Neuronal stem cell (in vitro differentiated cells): ENCODE data around the gene TRPM2.

ENCODE experiments used
- DNase-seq: peaks from one replicate; pipeline ENCODE4 v3.0.0-alpha.2; 2013; ENCODE audit warnings: low spot score
- H2AFZ ChIP-seq: one replicate; pipeline ENCODE4 v1.6.1; 2013; ENCODE audit warnings: mild to moderate bottlenecking, low read length, inconsistent platforms
- H2AK5ac ChIP-seq: 2 replicates; pipeline ENCODE4 v1.6.1; 2013; ENCODE audit warnings: low read depth, mild to moderate bottlenecking, inconsistent platforms, low read length, moderate library complexity, mixed read lengths
- H2BK120ac ChIP-seq: 2 replicates; pipeline ENCODE4 v1.6.1; 2013; ENCODE audit warnings: low read depth, mild to moderate bottlenecking, inconsistent platforms, low read length, moderate library complexity, mixed read lengths
- H2BK12ac ChIP-seq: one replicate; pipeline ENCODE4 v1.6.1; 2013; ENCODE audit warnings: low read length, inconsistent platforms
- H2BK15ac ChIP-seq: 2 replicates; pipeline ENCODE4 v1.6.1; 2013; ENCODE audit warnings: mild to moderate bottlenecking, low read length, inconsistent platforms, mixed read lengths
- H2BK5ac ChIP-seq: one replicate; pipeline ENCODE4 v1.6.1; 2013; ENCODE audit warnings: inconsistent platforms, mild to moderate bottlenecking, low read length, moderate library complexity
- H3K14ac ChIP-seq: one replicate; pipeline ENCODE4 v1.6.1; 2013; ENCODE audit warnings: low read length, inconsistent platforms
- H3K18ac ChIP-seq: 2 replicates; pipeline ENCODE4 v1.6.1; 2013; ENCODE audit warnings: low read length, inconsistent platforms
- H3K23ac ChIP-seq: 2 replicates; pipeline ENCODE4 v1.6.1; 2013; ENCODE audit warnings: low read depth, mild to moderate bottlenecking, mixed read lengths, low read length, inconsistent platforms; ENCODE audit not compliant: poor library complexity
- H3K27ac ChIP-seq: replicated peaks from 3 replicates; pipeline ENCODE4 v1.5.1; 2013; ENCODE audit warnings: low read length, inconsistent platforms
- H3K27me3 ChIP-seq, 3 experiments: 2 replicates each; pipeline ENCODE4 v1.6.1; 2013; ENCODE audit warnings: low read length in 3 of 3, mild to moderate bottlenecking in 2 of 3, inconsistent platforms in 1 of 3, low read depth in 1 of 3, mixed read lengths in 1 of 3, moderate library complexity in 1 of 3; ENCODE audit not compliant: control insufficient read depth in 3 of 3, insufficient read depth in 3 of 3
- H3K36me3 ChIP-seq, 2 donors: replicated peaks in 1 of 2; 2 replicates each; pipeline ENCODE4 v1.6.1; 2013; ENCODE audit warnings: low read length in 2 of 2; ENCODE audit not compliant: control insufficient read depth in 2 of 2, insufficient read depth in 2 of 2
- H3K4ac ChIP-seq: 2 replicates; pipeline ENCODE4 v1.6.1; 2013; ENCODE audit warnings: inconsistent platforms, mild to moderate bottlenecking, low read length, moderate library complexity
- H3K4me1 ChIP-seq, 2 donors: 1 replicate in 1 of 2; 2 replicates in 1 of 2; pipeline ENCODE4 v1.6.1; 2013; ENCODE audit warnings: low read length in 2 of 2, low read depth in 1 of 2; ENCODE audit not compliant: control insufficient read depth in 2 of 2, insufficient read depth in 1 of 2
- H3K4me2 ChIP-seq: one replicate; pipeline ENCODE4 v1.6.1; 2013; ENCODE audit warnings: mild to moderate bottlenecking, low read length, inconsistent platforms; ENCODE audit not compliant: insufficient read depth, poor library complexity, severe bottlenecking
- H3K4me3 ChIP-seq, 2 donors: 2 replicates each; pipeline ENCODE4 v1.5.1; 2013; ENCODE audit warnings: low read length in 2 of 2, mild to moderate bottlenecking in 2 of 2, inconsistent platforms in 1 of 2, moderate library complexity in 1 of 2
- H3K79me1 ChIP-seq: one replicate; pipeline ENCODE4 v1.6.1; 2013; ENCODE audit warnings: low read depth, mild to moderate bottlenecking, inconsistent platforms, low read length, moderate library complexity
- H3K9ac ChIP-seq: one replicate; pipeline ENCODE4 v1.6.1; 2013; ENCODE audit warnings: mild to moderate bottlenecking, low read depth, low read length, inconsistent platforms; ENCODE audit not compliant: poor library complexity
- H3K9me3 ChIP-seq, 2 donors: replicated peaks in 1 of 2; 2 replicates each; pipeline versions ENCODE3 to v1.6.1; 2013; ENCODE audit warnings: low read length in 2 of 2, mild to moderate bottlenecking in 2 of 2, inconsistent platforms in 1 of 2, low read depth in 1 of 2, mixed read lengths in 1 of 2, moderate library complexity in 1 of 2; ENCODE audit not compliant: control insufficient read depth in 2 of 2, insufficient read depth in 1 of 2
- H4K8ac ChIP-seq: one replicate; pipeline ENCODE4 v1.6.1; 2013; ENCODE audit warnings: low read depth, mild to moderate bottlenecking, inconsistent platforms, low read length, moderate library complexity
- H4K91ac ChIP-seq: one replicate; pipeline ENCODE4 v1.6.1; 2013; ENCODE audit warnings: low read length, low read depth, mild to moderate bottlenecking, inconsistent platforms; ENCODE audit not compliant: poor library complexity
- WGBS, 2 donors: extraction: QIAGEN DNeasy Blood & Tissue Kit; methylation state at CpG; one replicate each; pipeline ENCODE4 v1.1.7; 2013; ENCODE audit warnings: missing lambda C conversion rate in 2 of 2, mixed read lengths in 1 of 2; ENCODE audit not compliant: insufficient read length in 2 of 2, insufficient replicate concordance in 1 of 2; ENCODE audit errors: extremely low coverage in 2 of 2; 5-methylcytosine and 5-hydroxymethylcytosine counted together

TRPM2 gene

GRCh38 chr21:44445145-44445812 lies 91.9 kb downstream of the TRPM2 start:
- Histone ChIP-seq H2BK15ac (no peak overlapping the region), H3K4ac (no peak overlapping the region), H3K27ac (no peak overlapping the region), H3K9ac (no peak overlapping the region), H2BK120ac (no peak overlapping the region), H3K23ac (no peak overlapping the region), H3K18ac (no peak overlapping the region), H2BK5ac (no peak overlapping the region), H2AFZ (no peak overlapping the region), H3K79me1 (no peaks in the 10 kb centered on the region), H4K8ac (no peak overlapping the region), H3K4me3 (no peak overlapping the region), H4K91ac (no peak overlapping the region), H3K27me3 (peaks cover 0 to 12% (median 0%) of the 10 kb centered on the region in 3 experiments), H3K4me1 (peaks cover 5 to 8% of the 10 kb centered on the region in 2 donors), H3K36me3 (no peaks in the 10 kb centered on the region), H3K14ac (no peak overlapping the region), H2AK5ac (no peak overlapping the region), H2BK12ac (no peak overlapping the region), H3K4me2 (no peak overlapping the region), H3K9me3 (peaks cover 0 to 4% of the 10 kb centered on the region in 2 donors)
- no peak for DNase-seq
- no CpG with 5 or more reads among the region's 19 CpGs for WGBS, 2 donors

GRCh38 chr21:44448651-44449131 lies 95.3 kb downstream of the TRPM2 start:
- Histone ChIP-seq H3K9me3 (peaks cover 0 to 3% of the 10 kb centered on the region in 2 donors), H2BK5ac (no peak overlapping the region), H3K4me1 (peaks cover 5 to 8% of the 10 kb centered on the region in 2 donors), H2BK120ac (no peak overlapping the region), H4K91ac (no peak overlapping the region), H3K4me2 (no peak overlapping the region), H3K79me1 (no peaks in the 10 kb centered on the region), H2BK12ac (no peak overlapping the region), H3K23ac (no peak overlapping the region), H3K4me3 (no peak overlapping the region), H3K4ac (peak overlapping the region; percentile 26), H3K18ac (peak overlapping the region; percentile 54), H3K27ac (no peak overlapping the region), H3K36me3 (no peaks in the 10 kb centered on the region), H3K27me3 (peaks cover 0 to 18% (median 0%) of the 10 kb centered on the region in 3 experiments), H2BK15ac (no peak overlapping the region), H2AFZ (no peak overlapping the region), H3K14ac (peak overlapping the region; percentile 78), H2AK5ac (no peak overlapping the region), H3K9ac (no peak overlapping the region), H4K8ac (no peak overlapping the region)
- no peak for DNase-seq
- WGBS, 2 donors = no CpG with 5 or more reads among the region's 13 CpGs

GRCh38 chr21:44449473-44450363 lies 96.3 kb downstream of the TRPM2 start:
- Histone ChIP-seq H3K36me3 (no peaks in the 10 kb centered on the region), H2AFZ (no peak overlapping the region), H3K4me3 (no peak overlapping the region), H3K14ac (peak overlapping the region; percentile 63), H2BK12ac (no peak overlapping the region), H3K9ac (peak overlapping the region; percentile 12), H3K4me1 (peaks cover 5 to 8% of the 10 kb centered on the region in 2 donors), H4K91ac (no peak overlapping the region), H3K18ac (peak overlapping the region; percentile 65), H3K79me1 (no peaks in the 10 kb centered on the region), H2BK120ac (no peak overlapping the region), H4K8ac (peak overlapping the region; percentile 48), H2BK15ac (peak overlapping the region; percentile 94), H3K9me3 (peaks cover 0 to 2% of the 10 kb centered on the region in 2 donors), H3K27ac (no peak overlapping the region), H3K23ac (peak overlapping the region; percentile 67), H3K4me2 (no peak overlapping the region), H2AK5ac (peak overlapping the region; percentile 85), H2BK5ac (no peak overlapping the region), H3K27me3 (peaks cover 0 to 18% (median 0%) of the 10 kb centered on the region in 3 experiments), H3K4ac (peak overlapping the region; percentile 71)
- no peak for DNase-seq
- WGBS, 2 donors = no CpG with 5 or more reads among the region's 28 CpGs

GRCh38 chr21:44450402-44450801 lies 97.0 kb downstream of the TRPM2 start:
- no peak overlapping the region for H2AK5ac ChIP-seq
- WGBS, 2 donors = no CpG with 5 or more reads among the region's 14 CpGs
- no peak overlapping the region for H2AFZ ChIP-seq
- no peak overlapping the region for H2BK12ac ChIP-seq
- peaks cover 0 to 2% of the 10 kb centered on the region in 2 donors for H3K9me3 ChIP-seq
- H3K23ac ChIP-seq = no peak overlapping the region
- peaks cover 0 to 18% (median 0%) of the 10 kb centered on the region in 3 experiments for H3K27me3 ChIP-seq
- no peak overlapping the region for H4K8ac ChIP-seq
- H3K14ac ChIP-seq = no peak overlapping the region
- peak overlapping the region; percentile 6 for H3K18ac ChIP-seq
- no peak overlapping the region for H3K4me3 ChIP-seq
- H3K27ac ChIP-seq = no peak overlapping the region
- H2BK5ac ChIP-seq = no peak overlapping the region
- H3K4me2 ChIP-seq = no peak overlapping the region
- no peak overlapping the region for H2BK15ac ChIP-seq
- no peak overlapping the region for H3K4ac ChIP-seq
- H3K9ac ChIP-seq = no peak overlapping the region
- DNase-seq = no peak
- H3K36me3 ChIP-seq = no peaks in the 10 kb centered on the region
- peaks cover 5 to 8% of the 10 kb centered on the region in 2 donors for H3K4me1 ChIP-seq
- H4K91ac ChIP-seq = no peak overlapping the region
- no peaks in the 10 kb centered on the region for H3K79me1 ChIP-seq
- no peak overlapping the region for H2BK120ac ChIP-seq
